SK-MEL-5 (cell line): ENCODE data around the gene STAT5B. TPM values are rescaled to one million over a fixed set of nuclear protein-coding genes. Genes with fewer than 3 reads are reported as not detected.
A peak's percentile ranks its signal among the peaks of the same experiment; 100 is the strongest.
"Not testable (repeated sequence)": the region's sequence is repeated elsewhere in the genome, so short reads cannot be mapped to it uniquely, and the experiment has no call there.

Experiments used
- DNase-seq: peaks from one replicate; pipeline ENCODE4 v3.0.0-alpha.2; 2016; ENCODE audit warnings: low read depth, low spot score
- in situ Hi-C: cut with HindIII; loops from 2 replicates; pipeline ENCODE4 v1.10.0; 2016; ENCODE audit warnings: low sequenced_read_pairs, high pct_unique_total_duplicates, low pct_unique_long_range_greater_than_20kb
- total RNA-seq: library from RNA; depleted of rRNA; stranded (reverse); fragments of >200 nt; shearing (Covaris generic); gene quantifications from 2 replicates; pipeline ENCODE4 v1.2.3, GENCODE V29; 2014

The STAT5B gene
- total RNA-seq, 1 experiment from 2014 or later: 33.4 TPM

DNA sequence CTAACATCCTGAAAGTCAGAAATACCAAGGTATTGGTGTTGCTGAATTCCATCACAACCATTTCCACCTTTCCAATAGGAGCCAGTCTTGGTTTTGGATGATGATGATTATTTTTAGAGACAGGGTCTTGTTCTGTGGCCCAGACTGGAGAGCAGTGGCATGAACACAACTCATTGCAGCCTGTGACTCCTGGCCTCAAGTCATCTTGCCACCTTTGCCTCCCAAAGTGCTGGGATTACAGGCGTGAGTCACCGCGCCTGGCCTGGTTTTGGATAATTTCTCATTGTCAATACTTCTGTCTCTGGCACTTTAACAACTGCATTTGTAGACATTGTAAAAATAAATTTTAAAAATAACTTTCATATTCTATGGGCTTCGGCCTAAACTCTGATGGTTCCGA lies 22.6 kb downstream of the STAT5B start:
- no peak for DNase-seq
- in situ Hi-C loops: no loop called here

DNA sequence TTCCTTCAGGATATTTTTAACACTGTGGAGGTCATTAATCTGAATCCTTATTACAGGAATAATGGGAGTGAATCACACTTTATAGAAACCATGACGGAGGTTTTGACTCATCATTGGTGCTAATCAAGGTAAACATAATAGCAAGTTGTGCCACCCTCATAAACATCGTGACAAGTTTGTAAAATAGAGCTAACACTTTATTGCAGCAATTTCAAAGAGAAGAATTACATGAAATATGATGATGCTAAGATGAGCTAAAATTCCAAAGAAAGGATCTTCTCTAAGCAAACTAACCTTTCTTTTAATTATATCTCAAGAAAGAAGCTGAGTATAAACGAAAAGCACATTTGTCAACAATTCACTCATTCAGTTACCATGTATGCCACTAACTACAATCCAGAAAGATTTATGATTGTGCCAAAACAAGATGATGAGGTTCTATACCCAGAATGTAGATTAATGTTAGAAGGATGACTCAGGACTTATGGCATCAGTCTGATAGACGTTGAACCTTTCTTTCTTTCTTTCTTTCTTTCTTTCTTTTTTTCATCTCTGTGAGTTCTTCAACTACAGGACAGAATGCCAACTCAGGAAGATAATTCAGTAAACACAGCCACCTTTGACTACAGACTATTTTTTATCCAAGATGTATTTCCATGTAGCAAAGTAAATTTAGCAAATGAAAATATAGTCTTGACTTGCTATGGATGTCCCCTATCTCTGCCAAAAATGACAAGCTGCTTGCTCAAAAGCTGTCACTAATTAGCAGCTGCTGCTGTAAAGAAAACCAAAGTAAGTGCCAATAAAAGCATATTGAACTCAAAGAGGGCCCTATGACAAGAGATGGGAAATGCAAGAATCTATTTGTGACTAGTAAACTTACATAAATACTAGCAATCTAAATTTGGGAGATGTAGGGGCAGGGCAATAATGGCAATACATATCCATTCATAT lies 23.3 kb downstream of the STAT5B start:
- DNase-seq: no peak
- in situ Hi-C loops: no loop called here

DNA sequence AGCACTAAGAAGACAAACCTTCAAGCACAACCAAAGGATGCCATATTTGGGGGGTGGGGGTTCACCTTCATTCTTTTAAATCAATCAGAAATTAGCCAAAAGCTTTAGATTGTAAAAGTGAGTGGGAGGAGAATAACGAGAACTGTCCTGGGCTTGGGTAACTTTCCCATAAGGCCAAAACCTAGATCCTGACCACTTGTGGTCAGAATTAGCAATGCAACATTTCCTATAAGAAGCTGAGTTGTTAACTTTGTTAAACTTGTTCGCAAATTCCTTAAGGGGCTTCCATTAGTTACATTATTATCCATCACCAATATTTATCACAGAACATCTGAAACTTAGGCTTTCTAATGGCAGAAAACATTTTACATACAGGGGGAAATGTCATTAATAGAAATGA lies 25.1 kb downstream of the STAT5B start:
- in situ Hi-C loops: no loop called here
- DNase-seq: peak; percentile 53

DNA sequence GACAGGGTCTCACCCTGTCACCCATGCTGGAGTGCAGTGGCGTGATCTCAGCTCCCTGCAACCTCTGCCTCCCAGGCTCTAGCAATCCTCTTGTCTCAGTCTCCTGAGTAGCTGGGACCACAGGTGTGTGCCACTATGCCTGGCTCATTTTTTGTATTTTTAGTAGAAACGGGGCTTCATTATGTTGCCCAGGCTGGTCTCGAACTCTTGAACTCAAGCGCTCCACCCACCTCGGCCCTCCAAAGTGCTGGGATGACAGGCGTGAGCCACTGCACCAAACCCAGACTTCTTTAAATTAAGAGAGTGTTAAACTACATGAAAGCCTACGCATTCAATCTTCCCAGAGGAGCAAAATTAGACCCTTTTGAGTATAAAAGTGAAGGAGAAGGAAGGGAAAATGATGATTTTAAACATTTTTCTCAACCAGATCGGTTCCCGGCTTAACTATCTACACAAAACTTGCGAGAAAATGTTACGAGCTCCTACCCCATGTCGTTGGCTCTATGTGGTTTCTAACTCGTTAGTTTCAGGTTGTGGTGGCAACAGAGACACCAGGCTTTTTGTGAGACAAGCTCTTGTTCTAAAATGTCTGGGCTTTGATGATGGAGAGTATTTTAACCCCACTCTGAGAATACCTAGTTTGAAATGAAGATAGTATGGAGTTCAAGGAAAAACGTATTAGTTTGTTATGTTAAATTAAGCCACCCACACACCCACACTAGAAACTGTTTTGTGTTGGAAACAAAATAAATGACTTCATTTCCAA lies 26.3 kb downstream of the STAT5B start:
- no peak for DNase-seq
- in situ Hi-C loops: no loop called here

DNA sequence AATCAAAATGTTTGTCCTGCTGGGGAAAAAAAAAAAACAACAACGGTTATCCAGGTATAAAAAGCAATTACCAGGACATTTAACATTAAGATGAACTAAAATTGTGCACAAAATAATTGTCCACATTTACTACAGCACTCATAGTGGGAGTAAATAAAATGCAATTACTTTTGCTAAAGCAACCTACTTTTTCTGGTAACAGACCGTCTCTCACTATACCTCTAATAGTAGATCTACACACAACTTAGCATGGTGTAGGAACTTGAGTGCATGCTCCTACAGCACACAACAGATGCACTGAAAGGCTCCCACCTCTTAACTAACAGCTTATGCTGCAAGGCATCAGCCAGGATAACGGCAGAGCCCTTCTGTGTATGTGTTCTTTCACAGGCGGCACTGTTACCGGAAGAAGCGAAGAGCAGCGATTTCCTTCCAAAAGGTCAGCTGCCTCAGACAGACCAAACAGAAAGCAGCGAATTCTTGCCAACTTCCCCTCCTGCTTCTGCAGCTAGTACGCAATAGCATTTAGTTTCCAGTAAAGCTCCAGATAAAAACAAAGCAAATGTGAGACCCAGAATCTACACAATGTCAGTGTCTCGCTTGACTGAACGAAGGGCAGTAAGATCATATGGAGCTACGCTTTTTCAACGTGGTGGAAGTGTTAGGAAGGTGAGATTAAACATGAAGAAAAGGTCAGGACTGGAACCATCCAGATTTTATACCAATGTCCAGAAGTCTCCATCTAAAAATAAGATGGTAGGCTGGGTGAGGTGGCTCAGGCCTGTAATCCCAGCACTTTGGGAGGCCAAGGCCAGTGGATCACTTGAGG lies 27.6 kb downstream of the STAT5B start:
- in situ Hi-C loops: no loop called here
- peak; percentile 97 for DNase-seq

DNA sequence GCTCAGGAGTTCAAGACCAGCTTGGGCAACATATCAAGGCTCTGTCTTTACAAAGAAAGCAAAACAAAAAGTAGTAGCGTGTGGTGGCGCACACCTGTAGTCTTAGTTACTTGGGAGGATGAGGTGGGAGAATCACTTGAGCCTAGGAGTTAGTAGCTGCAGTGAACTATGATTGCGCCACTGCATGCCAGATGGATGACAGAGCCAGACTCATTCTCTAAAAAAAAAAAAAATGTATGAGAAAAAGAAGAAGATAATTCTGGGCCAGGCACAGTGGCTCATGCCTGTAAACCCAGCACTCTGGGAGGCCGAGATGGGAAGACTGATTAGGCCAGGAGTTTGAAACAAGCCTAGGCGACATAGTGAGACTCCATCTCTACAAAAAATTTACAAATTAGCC lies 28.5 kb downstream of the STAT5B start:
- in situ Hi-C loops: no loop called here
- DNase-seq: no peak

DNA sequence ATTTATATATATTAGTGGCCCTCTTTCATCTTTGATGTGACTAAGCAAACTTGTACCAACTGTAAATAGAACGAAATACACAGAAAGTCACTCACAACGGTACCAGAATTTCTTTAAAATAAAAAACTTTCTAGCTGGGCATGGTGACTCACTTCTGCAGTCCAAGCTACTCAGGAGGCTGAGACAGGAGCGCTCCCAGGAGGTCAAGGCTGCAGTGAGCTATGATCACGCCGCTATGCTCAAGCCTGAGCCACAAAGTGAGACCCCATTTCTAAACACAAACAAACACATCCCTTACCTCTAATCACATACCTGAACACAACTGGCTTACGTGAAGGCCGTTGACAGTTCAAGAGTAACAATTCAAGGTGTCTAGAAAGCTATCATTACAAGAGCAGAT lies 29.7 kb downstream of the STAT5B start:
- no peak for DNase-seq
- in situ Hi-C loops: no loop called here

DNA sequence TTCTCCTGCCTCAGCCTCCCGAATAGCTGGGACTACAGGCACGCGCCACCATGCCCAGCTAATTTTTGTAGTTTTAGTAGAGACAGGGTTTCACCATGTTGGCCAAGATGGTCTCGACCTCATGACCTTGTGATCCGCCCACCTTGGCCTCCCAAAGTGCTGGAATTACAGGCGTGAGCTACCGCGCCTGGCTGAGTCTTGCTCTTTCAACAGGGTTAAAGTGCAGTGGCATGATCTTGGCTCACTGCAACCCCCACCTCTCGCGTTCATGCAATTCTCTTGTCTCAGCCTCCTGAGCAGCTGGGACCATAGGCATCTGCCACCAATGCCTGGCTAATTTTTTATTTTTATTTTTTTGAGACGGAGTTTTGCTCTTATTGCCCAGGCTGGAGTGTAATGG lies 31.0 kb downstream of the STAT5B start:
- DNase-seq, in situ Hi-C loops: not testable (repeated sequence)

DNA sequence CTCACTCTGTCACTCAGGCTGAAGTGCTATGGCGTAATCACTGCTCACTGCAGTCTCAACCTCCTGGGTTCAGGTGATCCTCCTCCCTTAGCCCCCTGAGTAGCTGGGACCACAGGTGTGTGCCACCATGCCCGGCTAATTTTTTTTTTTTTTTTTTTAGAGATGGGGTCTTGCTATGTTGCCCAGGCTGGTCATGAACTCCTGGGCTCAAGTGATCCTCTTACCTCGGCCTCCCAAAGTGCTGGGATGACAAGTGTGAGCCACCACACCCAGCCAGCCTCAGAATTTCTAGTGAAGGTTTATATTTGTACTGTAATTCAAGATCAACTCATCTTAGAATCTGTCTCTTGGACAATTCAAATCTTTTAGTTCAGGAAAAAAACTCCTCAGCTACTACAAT lies 32.1 kb downstream of the STAT5B start:
- in situ Hi-C loops, DNase-seq: not testable (repeated sequence)

DNA sequence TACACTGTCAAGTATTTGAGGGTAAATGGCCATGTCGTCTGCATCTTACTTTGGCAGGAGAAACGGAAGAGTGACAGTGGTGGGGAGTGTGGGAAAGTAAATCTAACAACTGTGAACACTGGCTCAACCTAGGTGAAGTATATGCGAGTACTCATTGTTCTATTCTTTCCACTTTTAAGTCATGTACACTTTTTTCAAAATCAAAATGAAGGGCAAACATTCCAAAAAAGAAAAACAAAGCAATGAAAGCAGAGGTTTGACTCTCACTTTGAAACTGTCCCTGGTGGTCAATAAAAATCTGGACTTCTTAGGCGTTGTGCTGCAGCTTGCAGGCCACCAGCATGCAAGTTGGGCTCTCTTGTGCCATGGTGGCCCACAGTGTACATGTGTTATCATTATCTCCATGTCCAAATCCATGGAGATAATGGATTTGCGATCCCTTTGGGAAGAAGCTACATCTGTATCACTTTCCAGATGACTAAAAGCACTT lies 32.7 kb downstream of the STAT5B start:
- DNase-seq: no peak

DNA sequence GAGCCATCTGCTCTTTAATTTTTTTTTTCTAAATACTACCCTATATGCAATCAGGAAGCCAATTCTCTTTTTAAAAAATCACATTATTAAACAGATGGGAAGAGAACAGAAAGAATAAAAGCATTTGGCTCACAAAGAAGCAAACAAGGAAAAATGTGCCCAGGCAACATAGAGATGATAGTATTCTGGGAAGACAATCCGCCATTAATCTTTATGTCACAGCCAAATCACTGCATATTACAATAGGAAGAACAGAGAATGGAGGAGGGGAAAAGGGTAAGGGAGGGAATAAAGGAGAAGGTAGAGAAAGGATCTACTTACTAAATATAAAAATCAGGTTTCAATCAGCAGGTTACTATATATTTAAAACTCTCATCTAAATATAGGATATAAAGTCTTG lies 34.3 kb downstream of the STAT5B start:
- in situ Hi-C loops: no loop called here
- no peak for DNase-seq

More for the DNA sequence above, 32.7 kb downstream of the STAT5B start:
- in situ Hi-C loops: no loop called here

DNA sequence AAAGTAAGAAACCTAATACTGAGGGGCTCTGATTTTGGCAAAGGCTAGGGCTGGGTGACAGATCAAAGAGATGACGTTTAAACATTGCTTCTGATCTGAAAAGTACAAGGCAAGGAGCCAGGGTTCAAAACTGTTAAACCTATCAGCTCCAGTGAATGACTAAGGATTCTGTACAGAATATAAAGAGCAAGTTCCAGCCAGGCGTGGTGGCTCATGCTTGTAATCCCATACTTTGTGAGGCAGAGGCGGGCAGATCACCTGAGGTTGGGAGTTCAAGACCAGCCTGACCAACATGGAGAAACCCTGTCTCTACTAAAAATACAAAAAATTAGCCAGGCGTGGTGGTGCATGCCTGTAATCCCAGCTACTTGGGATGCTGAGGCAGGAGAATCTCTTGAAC lies 35.3 kb downstream of the STAT5B start:
- DNase-seq, in situ Hi-C loops: not testable (repeated sequence)

DNA sequence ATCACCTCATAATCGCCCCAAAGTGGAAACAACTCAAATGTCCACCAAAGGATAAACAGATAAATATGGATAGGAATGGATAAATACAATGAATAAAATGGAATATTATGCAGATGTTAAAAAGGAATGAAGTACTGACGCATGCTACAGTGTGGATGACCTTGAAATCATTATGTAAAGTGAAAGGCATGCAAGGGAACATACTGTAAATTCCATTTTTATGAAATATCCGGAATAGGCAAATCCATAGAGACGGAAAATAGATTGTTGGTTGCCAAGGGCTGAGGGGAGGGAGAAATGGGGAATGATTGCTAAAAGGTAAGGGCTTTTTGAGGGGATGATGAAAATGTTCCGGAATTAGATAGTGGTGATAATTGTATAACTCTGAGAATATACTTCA lies 36.0 kb downstream of the STAT5B start:
- in situ Hi-C loops: no loop called here
- DNase-seq: no peak

DNA sequence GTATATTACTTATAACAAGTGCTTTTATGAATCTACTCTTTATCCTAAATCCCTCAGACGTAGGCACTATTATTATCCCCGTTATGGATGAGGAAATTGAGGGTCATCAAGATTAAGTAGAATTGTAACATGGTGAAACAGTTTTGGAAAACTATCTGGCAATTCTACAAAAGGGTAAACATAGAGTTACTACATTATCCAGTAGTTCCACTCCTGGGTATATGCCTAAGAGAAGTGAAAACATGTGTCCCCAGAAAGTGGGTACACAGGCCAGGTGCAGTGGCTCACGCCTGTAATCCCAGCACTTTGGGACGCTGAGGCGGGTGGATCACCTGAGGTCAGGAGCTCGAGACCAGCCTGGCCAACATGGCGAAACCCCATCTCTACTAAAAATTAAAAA lies 36.6 kb downstream of the STAT5B start:
- DNase-seq, in situ Hi-C loops: not testable (repeated sequence)

DNA sequence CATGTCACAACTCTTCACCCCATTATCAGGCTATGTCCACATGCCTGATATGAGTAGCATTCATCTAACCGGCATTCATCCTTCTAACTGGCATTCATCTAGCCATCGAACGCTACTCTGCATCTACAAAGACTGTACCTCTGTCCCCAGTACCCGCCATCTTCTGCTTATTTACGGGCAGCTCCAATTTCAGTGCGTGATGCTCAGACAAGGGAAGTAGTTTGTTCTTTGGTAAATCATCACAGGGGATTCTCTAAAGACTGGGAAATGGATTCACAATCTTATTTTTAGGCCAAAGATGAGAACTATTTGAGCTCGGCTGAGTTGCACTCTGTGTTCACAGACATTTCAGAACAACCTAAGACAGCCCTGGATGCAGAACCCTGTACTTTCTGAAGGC lies 39.4 kb downstream of the STAT5B start:
- in situ Hi-C loops: no loop called here
- DNase-seq: no peak

DNA sequence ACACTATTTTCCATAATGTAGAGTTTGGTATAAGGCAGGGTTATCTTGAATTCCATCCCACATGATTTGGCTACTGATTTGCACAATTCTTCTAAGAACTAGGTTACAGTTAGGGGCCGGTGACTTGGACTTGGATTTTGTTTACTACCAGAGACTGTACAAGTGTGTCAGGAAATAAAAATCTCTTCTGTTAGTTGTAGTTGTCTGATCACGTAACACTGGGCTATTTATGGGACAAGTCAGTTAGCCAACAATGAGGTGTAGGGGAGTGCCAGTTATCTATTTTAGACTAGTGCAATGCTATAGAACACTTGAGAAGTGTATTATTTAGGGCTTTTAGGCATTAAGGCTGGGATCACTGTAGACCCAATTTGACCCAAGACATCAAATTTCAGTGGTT lies 42.2 kb downstream of the STAT5B start:
- in situ Hi-C loops: no loop called here
- no peak for DNase-seq

DNA sequence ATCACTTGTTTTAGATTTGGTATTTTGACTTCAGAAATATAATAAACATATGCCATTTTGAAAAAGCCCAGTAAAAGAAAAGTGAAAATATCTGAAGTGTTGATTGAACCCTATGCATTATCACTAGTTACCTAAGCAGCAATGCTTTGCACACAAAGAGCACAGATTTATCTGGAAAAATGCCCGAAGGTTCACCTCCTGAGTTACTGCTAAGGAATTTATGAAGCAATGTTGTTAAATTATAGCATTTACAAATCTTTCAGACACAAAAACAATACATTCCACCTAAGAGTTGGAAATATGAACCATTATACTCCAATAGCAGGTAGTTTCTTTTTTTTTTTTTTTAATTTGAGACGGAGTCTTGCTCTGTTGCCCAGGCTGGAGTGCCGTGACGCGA lies 43.0 kb downstream of the STAT5B start:
- in situ Hi-C loops: no loop called here

DNA sequence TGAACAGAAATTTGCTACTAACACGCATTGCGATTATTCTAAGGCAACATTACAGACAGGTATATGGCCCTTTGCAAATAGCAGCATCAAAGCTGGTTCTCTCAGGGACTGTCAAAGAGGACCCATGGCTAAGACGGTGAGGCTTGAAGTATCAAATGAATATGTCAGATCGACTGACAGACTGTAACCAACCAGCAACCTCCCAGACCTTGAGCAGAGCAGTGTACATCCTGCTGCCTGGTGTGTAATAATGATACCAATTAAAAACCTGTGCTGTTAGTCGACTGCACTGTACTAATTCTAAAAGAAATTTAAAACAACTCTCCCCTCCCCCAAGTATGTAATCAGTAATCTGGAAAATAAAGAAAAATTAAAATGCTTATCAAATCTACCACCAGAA lies 46.0 kb downstream of the STAT5B start:
- no peak for DNase-seq
- in situ Hi-C loops: no loop called here

More for the DNA sequence above, 43.0 kb downstream of the STAT5B start:
- DNase-seq: no peak
